HCT116 (cell line): ENCODE results near the gene APOBEC3A. TPM values are rescaled to one million over a fixed set of nuclear protein-coding genes. Genes with fewer than 3 reads are reported as not detected.
A peak's percentile ranks its signal among the peaks of the same experiment; 100 is the strongest.

Experiments used
- ATAC-seq: fragments of 200-7000 bp; cut with Tn5 transposase; 2 replicates; pipeline ENCODE4 v1.9.1; 2020; ENCODE audit warnings: mild to moderate bottlenecking, moderate library complexity
- BruUV-seq: library from RNA; stranded (reverse); fragments of 400-500 nt; replicated peaks from 2 replicates; lab custom pipeline; 2021; lab: Mats Ljungman, UMichigan
- CTCF ChIA-PET: fragments of 300-600 bp; sonication (Branson Sonifier 250); formaldehyde crosslinking; loops from one replicate; lab custom pipeline; 2021; ENCODE audit warnings: antibody characterized with exemption; lab: Charles Lee
- POLR2A ChIA-PET: fragments of 300-600, 350-600 bp; sonication (Branson Sonifier 250); formaldehyde crosslinking; loops from one replicate; lab custom pipeline; 2021; ENCODE audit warnings: antibody characterized with exemption; lab: Charles Lee
- RAD21 ChIA-PET, 2 experiments: fragments of 300-600 bp; sonication (Branson Sonifier 250); formaldehyde crosslinking; loops; one replicate each; lab custom pipeline; 2023; ENCODE audit warnings: low total read pairs in 2 of 2; ENCODE audit not compliant: uncharacterized antibody in 2 of 2, unreplicated experiment in 2 of 2, low non-redundant PET in 1 of 2; lab: Charles Lee
- DNase-seq: peaks from one replicate; pipeline ENCODE4 v3.0.0-alpha.2; 2010; ENCODE audit warnings: low read depth, low spot score
- H2AFZ ChIP-seq: fragments of 200-600 bp; shearing (Covaris generic), sonication (generic); 2 replicates; pipeline ENCODE4 v1.6.1; 2017; ENCODE audit warnings: low read depth, mixed run types, mixed read lengths, antibody characterized with exemption, low read length; ENCODE audit not compliant: poor library complexity, severe bottlenecking
- H3K27ac ChIP-seq: 2 replicates; pipeline ENCODE4 v1.5.1; 2012; ENCODE audit warnings: low read depth, low read length
- H3K27me3 ChIP-seq: fragments of 200-600 bp; sonication (generic); 2 replicates; pipeline ENCODE4 v1.6.1; 2016; ENCODE audit warnings: mixed run types, low read length, mixed read lengths; ENCODE audit not compliant: insufficient read depth
- H3K36me3 ChIP-seq, 2 experiments: fragments of 200-500 bp in 1 of 2; fragments of 200-600 bp in 1 of 2; sonication (Bioruptor generic) in 1 of 2; sonication (generic) in 1 of 2; 2 replicates each; pipeline versions ENCODE4 v1.5.1 to v1.6.1; 2014 to 2016; ENCODE audit warnings: low read length in 2 of 2, inconsistent platforms in 1 of 2, mixed read lengths in 1 of 2, mixed run types in 1 of 2; ENCODE audit not compliant: insufficient read depth in 2 of 2, control insufficient read depth in 1 of 2
- H3K4me1 ChIP-seq, 2 experiments: fragments of 200-600 bp in 1 of 2; sonication (generic) in 1 of 2; 2 replicates each; pipeline versions ENCODE4 v1.5.1 to v1.6.1; 2012 to 2017; ENCODE audit warnings: low read length in 2 of 2, inconsistent platforms in 1 of 2, mild to moderate bottlenecking in 1 of 2, mixed read lengths in 1 of 2, mixed run types in 1 of 2, moderate library complexity in 1 of 2; ENCODE audit not compliant: insufficient read depth in 2 of 2, control insufficient read depth in 1 of 2
- H3K4me2 ChIP-seq: fragments of 200-600 bp; sonication (generic); 2 replicates; pipeline ENCODE4 v1.6.1; 2017; ENCODE audit warnings: mixed run types, low read length, mixed read lengths
- H3K4me3 ChIP-seq, 2 experiments: fragments of 200-600 bp in 1 of 2; sonication (generic) in 1 of 2; replicated peaks in 1 of 2; 2 replicates each; pipeline ENCODE4 v1.5.1; 2011 to 2016; ENCODE audit warnings: low read length in 2 of 2, control low read depth in 1 of 2, low read depth in 1 of 2, mild to moderate bottlenecking in 1 of 2, mixed read lengths in 1 of 2, mixed run types in 1 of 2
- H3K79me2 ChIP-seq: fragments of 200-600 bp; sonication (generic); 2 replicates; pipeline ENCODE4 v1.6.1; 2017; ENCODE audit warnings: mild to moderate bottlenecking, mixed run types, low read length, moderate library complexity, mixed read lengths; ENCODE audit not compliant: insufficient read depth
- H3K9ac ChIP-seq: fragments of 200-600 bp; sonication (generic); 2 replicates; pipeline ENCODE4 v1.6.1; 2016; ENCODE audit warnings: low read length, mixed read lengths
- H3K9me2 ChIP-seq: fragments of 200-600 bp; sonication (generic), shearing (Covaris generic); 2 replicates; pipeline ENCODE4 v1.6.1; 2017; ENCODE audit warnings: mixed run types, mild to moderate bottlenecking, moderate library complexity; ENCODE audit not compliant: insufficient read depth
- H3K9me3 ChIP-seq, 2 experiments: fragments of 200-500 bp in 1 of 2; fragments of 200-600 bp in 1 of 2; sonication (Bioruptor generic) in 1 of 2; sonication (generic) in 1 of 2; 2 replicates each; pipeline ENCODE4 v1.6.1; 2014 to 2017; ENCODE audit warnings: low read length in 2 of 2, mixed read lengths in 2 of 2, inconsistent platforms in 1 of 2, low read depth in 1 of 2, mild to moderate bottlenecking in 1 of 2, mixed run types in 1 of 2, moderate library complexity in 1 of 2; ENCODE audit not compliant: control insufficient read depth in 1 of 2, insufficient read depth in 1 of 2
- H4K20me1 ChIP-seq: fragments of 200-600 bp; sonication (generic), shearing (Covaris generic); 2 replicates; pipeline ENCODE4 v1.6.1; 2017; ENCODE audit warnings: mixed run types, mild to moderate bottlenecking, moderate library complexity; ENCODE audit not compliant: insufficient read depth
- CBX3 ChIP-seq: IDR thresholded peaks from 2 replicates; pipeline ENCODE4 v1.6.1; 2012; ENCODE audit warnings: low read depth
- CEBPB ChIP-seq: IDR thresholded peaks from 2 replicates; pipeline ENCODE4 v1.6.1; 2012; ENCODE audit warnings: low read depth
- EGR1 ChIP-seq: IDR thresholded peaks from 2 replicates; pipeline ENCODE4 v1.6.1; 2012; ENCODE audit warnings: low read depth
- ELF1 ChIP-seq: IDR thresholded peaks from 2 replicates; pipeline ENCODE4 v1.6.1; 2012; ENCODE audit warnings: low read depth, borderline replicate concordance
- EZH2 ChIP-seq: fragments of 200-600 bp; sonication (generic); IDR thresholded peaks from 2 replicates; pipeline ENCODE4 v1.6.1; 2017; ENCODE audit warnings: antibody characterized with exemption, mixed run types
- EZH2phosphoT487 ChIP-seq: fragments of 200-600 bp; IDR thresholded peaks from 2 replicates; pipeline ENCODE4 v1.6.1; 2018; ENCODE audit warnings: antibody characterized with exemption, borderline replicate concordance
- FOSL1 ChIP-seq: IDR thresholded peaks from 2 replicates; pipeline ENCODE4 v1.6.1; 2012; ENCODE audit warnings: low read depth
- JUND ChIP-seq: IDR thresholded peaks from 2 replicates; pipeline ENCODE4 v1.6.1; 2012
- POLR2A ChIP-seq: IDR thresholded peaks from 2 replicates; pipeline ENCODE4 v1.7.0; 2011; ENCODE audit warnings: borderline replicate concordance; ENCODE audit not compliant: insufficient read depth, insufficient read length; ENCODE audit errors: extremely low read depth
- POLR2AphosphoS5 ChIP-seq: IDR thresholded peaks from 2 replicates; pipeline ENCODE4 v1.6.1; 2011; ENCODE audit warnings: mild to moderate bottlenecking, low read depth, low read length, moderate library complexity
- RAD21 ChIP-seq: IDR thresholded peaks from 2 replicates; pipeline ENCODE4 v1.6.1; 2012; ENCODE audit warnings: low read depth, mild to moderate bottlenecking
- SIN3A ChIP-seq: IDR thresholded peaks from 2 replicates; pipeline ENCODE4 v1.6.1; 2012; ENCODE audit warnings: low read depth
- SP1 ChIP-seq: IDR thresholded peaks from 2 replicates; pipeline ENCODE4 v1.6.1; 2012; ENCODE audit warnings: low read depth
- SRF ChIP-seq: IDR thresholded peaks from 2 replicates; pipeline ENCODE4 v1.6.1; 2012; ENCODE audit warnings: low read depth
- TCF7L2 ChIP-seq: IDR thresholded peaks from 2 replicates; pipeline ENCODE4 v1.7.0; 2011; ENCODE audit warnings: borderline replicate concordance, inconsistent platforms; ENCODE audit not compliant: insufficient read depth, insufficient read length; ENCODE audit errors: extremely low read depth
- YY1 ChIP-seq: IDR thresholded peaks from 2 replicates; pipeline ENCODE4 v1.6.1; 2011; ENCODE audit warnings: low read length, low read depth, moderate library complexity, mild to moderate bottlenecking; ENCODE audit not compliant: insufficient replicate concordance; ENCODE audit errors: extremely low read depth
- ZFX ChIP-seq: fragments of 450-650 bp; IDR thresholded peaks from 2 replicates; pipeline ENCODE4 v1.6.1; 2017
- ZNF274 ChIP-seq: fragments of 200-500 bp; sonication (Bioruptor generic); IDR thresholded peaks from 2 replicates; pipeline ENCODE4 v1.6.1; 2014; ENCODE audit warnings: mild to moderate bottlenecking, low read depth, low read length, inconsistent platforms
- intact Hi-C: fragments of 100-400 bp; cut with micrococcal nuclease; formaldehyde crosslinking; loops from 2 replicates; pipeline ENCODE4 v1.10.0; 2022
- total RNA-seq: library from RNA; stranded (reverse); gene quantifications from one replicate; pipeline ENCODE4 v1.2.1, GENCODE V29; 2021; ENCODE audit not compliant: unreplicated experiment
- TF ChIP-seq, protein P1 (sequence below): IDR thresholded peaks from 2 replicates; pipeline ENCODE4 v1.6.1; 2012
- TF ChIP-seq, protein P2 (sequence below): IDR thresholded peaks from 2 replicates; pipeline ENCODE4 v1.6.1; 2011; ENCODE audit warnings: mild to moderate bottlenecking, low read length, moderate library complexity; ENCODE audit not compliant: insufficient replicate concordance; ENCODE audit errors: extremely low read depth
- TF ChIP-seq, protein P3 (sequence below): IDR thresholded peaks from 2 replicates; pipeline ENCODE4 v1.6.1; 2012; ENCODE audit warnings: low read depth

The APOBEC3A gene
- total RNA-seq, 1 experiment from 2014 or later: not detected

DNA sequence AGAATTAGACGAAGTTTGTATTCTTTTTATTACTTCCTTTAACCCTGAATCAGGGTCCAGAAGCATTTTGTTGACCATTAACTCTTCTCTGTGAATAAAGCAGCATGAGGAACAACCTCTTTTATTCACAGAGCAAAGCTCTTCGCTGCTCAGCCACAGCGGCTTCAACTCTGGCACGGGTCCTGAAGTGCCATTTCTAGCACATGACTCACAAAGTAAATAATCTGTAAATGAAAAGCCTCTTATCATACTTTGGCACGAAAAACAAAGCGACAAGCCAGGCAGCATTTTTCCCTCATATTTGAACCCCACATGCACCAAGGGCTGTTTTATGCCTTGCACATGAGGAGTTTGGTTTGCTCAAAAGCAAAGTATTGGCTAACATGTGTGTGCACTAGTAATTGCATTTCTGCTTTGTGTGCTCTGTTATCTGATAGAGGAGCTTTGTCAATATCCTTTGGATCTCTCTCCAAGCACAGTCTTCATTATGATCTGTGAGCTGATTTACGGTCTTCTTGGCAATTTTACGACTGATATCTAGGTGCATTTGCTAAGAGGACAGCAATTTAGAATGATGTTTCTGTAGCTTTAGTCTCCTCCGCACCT lies 33.0 kb upstream of the APOBEC3A start:
- H3K9me2 ChIP-seq: no peaks in the 10 kb centered on the region
- POLR2A ChIA-PET: interaction anchor here (0.5 kb wide), 1 partner anchor 64 kb away, joined by 5 read pairs; no protein-coding TSS in a partner anchor
- peak overlapping the region; percentile 38 to 56 for H3K4me3 ChIP-seq
- RAD21 ChIA-PET: interaction anchor here in 1 of 2 experiments (1.1 kb wide), 1 partner anchor 54 kb away, joined by 4 read pairs; no protein-coding TSS in a partner anchor
- peak overlapping the region; percentile 52 for H3K9ac ChIP-seq
- H3K27ac ChIP-seq: peak overlapping the region; percentile 86
- H4K20me1 ChIP-seq: no peaks in the 10 kb centered on the region
- H3K4me1 ChIP-seq: peaks cover 58 to 67% of the 10 kb centered on the region in 2 experiments
- CTCF ChIA-PET: interaction anchor here (0.7 to 2.2 kb wide), 7 partner anchors 10 to 387 kb away, joined by 3 to 9 read pairs (median 5); no protein-coding TSS in a partner anchor
- H3K36me3 ChIP-seq: no peaks in the 10 kb centered on the region
- peak overlapping the region; percentile 90 for H3K4me2 ChIP-seq
- no peaks in the 10 kb centered on the region for H3K79me2 ChIP-seq
- BruUV-seq: TSS peak; percentile 43
- intact Hi-C loops: loop anchor here (1.0 kb wide), 1 partner anchor 52 kb away; the partner anchor contains the start of gene CBX6
- ATAC-seq (peak; percentile 54), DNase-seq (peak; percentile 80)
- peak overlapping the region; percentile 33 for H2AFZ ChIP-seq
- H3K27me3 ChIP-seq: no peaks in the 10 kb centered on the region
- no peaks in the 10 kb centered on the region for H3K9me3 ChIP-seq
- TF ChIP-seq FOSL1 (peak; percentile 90), ZNF274 (no peak), ELF1 (no peak), ZFX (no peak), SRF (peak; percentile 57; the same call in 1 of the 2 replicates), SIN3A (peak; percentile 32; the same call in 1 of the 2 replicates), POLR2A (no peak), SP1 (peak; percentile 83), JUND (peak; percentile 89), POLR2AphosphoS5 (peak; percentile 16; the same call in 1 of the 2 replicates), CBX3 (peak; percentile 14), EZH2phosphoT487 (no peak), RAD21 (peak; percentile 17; the same call in 1 of the 2 replicates), EGR1 (no peak), YY1 (no peak), EZH2 (no peak), CEBPB (peak; percentile 68), TCF7L2 (peak; percentile 91)
- TF ChIP-seq, protein P1, sequence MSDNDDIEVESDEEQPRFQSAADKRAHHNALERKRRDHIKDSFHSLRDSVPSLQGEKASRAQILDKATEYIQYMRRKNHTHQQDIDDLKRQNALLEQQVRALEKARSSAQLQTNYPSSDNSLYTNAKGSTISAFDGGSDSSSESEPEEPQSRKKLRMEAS: peak; percentile 75
- TF ChIP-seq, protein P2, sequence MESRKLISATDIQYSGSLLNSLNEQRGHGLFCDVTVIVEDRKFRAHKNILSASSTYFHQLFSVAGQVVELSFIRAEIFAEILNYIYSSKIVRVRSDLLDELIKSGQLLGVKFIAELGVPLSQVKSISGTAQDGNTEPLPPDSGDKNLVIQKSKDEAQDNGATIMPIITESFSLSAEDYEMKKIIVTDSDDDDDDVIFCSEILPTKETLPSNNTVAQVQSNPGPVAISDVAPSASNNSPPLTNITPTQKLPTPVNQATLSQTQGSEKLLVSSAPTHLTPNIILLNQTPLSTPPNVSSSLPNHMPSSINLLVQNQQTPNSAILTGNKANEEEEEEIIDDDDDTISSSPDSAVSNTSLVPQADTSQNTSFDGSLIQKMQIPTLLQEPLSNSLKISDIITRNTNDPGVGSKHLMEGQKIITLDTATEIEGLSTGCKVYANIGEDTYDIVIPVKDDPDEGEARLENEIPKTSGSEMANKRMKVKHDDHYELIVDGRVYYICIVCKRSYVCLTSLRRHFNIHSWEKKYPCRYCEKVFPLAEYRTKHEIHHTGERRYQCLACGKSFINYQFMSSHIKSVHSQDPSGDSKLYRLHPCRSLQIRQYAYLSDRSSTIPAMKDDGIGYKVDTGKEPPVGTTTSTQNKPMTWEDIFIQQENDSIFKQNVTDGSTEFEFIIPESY: peak; percentile 24
- TF ChIP-seq, protein P3, sequence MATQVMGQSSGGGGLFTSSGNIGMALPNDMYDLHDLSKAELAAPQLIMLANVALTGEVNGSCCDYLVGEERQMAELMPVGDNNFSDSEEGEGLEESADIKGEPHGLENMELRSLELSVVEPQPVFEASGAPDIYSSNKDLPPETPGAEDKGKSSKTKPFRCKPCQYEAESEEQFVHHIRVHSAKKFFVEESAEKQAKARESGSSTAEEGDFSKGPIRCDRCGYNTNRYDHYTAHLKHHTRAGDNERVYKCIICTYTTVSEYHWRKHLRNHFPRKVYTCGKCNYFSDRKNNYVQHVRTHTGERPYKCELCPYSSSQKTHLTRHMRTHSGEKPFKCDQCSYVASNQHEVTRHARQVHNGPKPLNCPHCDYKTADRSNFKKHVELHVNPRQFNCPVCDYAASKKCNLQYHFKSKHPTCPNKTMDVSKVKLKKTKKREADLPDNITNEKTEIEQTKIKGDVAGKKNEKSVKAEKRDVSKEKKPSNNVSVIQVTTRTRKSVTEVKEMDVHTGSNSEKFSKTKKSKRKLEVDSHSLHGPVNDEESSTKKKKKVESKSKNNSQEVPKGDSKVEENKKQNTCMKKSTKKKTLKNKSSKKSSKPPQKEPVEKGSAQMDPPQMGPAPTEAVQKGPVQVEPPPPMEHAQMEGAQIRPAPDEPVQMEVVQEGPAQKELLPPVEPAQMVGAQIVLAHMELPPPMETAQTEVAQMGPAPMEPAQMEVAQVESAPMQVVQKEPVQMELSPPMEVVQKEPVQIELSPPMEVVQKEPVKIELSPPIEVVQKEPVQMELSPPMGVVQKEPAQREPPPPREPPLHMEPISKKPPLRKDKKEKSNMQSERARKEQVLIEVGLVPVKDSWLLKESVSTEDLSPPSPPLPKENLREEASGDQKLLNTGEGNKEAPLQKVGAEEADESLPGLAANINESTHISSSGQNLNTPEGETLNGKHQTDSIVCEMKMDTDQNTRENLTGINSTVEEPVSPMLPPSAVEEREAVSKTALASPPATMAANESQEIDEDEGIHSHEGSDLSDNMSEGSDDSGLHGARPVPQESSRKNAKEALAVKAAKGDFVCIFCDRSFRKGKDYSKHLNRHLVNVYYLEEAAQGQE: no peak
